Lung (tissue), 12 donors: ENCODE results near the gene SHPK. TPM values are rescaled to one million over a fixed set of nuclear protein-coding genes. Genes with fewer than 3 reads are reported as not detected.

ENCODE experiments used
- ATAC-seq: fragments of 200-7000 bp; cut with Tn5 transposase; one replicate; pipeline ENCODE4 v1.9.1; 2020; ENCODE audit warnings: moderate number of reproducible peaks; ENCODE audit not compliant: insufficient read depth, low FRiP score
- DNase-seq, 3 donors: peaks; one replicate each; pipeline ENCODE4 v3.0.0-alpha.2; 2013 to 2017
- H3K27ac ChIP-seq, 2 donors: one replicate each; pipeline ENCODE4 v1.5.1; 2013; ENCODE audit warnings: mild to moderate bottlenecking in 2 of 2, moderate library complexity in 2 of 2, control low read depth in 1 of 2, inconsistent platforms in 1 of 2, low read depth in 1 of 2, low read length in 1 of 2
- H3K27me3 ChIP-seq, 3 donors: one replicate each; pipeline ENCODE4 v1.5.1; 2013; ENCODE audit warnings: low read length in 2 of 3; ENCODE audit not compliant: control insufficient read depth in 3 of 3, insufficient read depth in 3 of 3
- H3K36me3 ChIP-seq, 4 donors: one replicate each; pipeline ENCODE4 v1.5.1; 2013; ENCODE audit warnings: low read length in 4 of 4, mild to moderate bottlenecking in 1 of 4, moderate library complexity in 1 of 4; ENCODE audit not compliant: control insufficient read depth in 4 of 4, insufficient read depth in 4 of 4
- H3K4me1 ChIP-seq, 5 donors: one replicate each; pipeline ENCODE4 v1.5.1; 2013; ENCODE audit warnings: low read length in 5 of 5, mild to moderate bottlenecking in 2 of 5, moderate library complexity in 1 of 5; ENCODE audit not compliant: control insufficient read depth in 5 of 5, insufficient read depth in 5 of 5
- H3K4me3 ChIP-seq: one replicate; pipeline ENCODE4 v1.5.1; 2013; ENCODE audit warnings: mild to moderate bottlenecking, control low read depth, moderate library complexity
- H3K9ac ChIP-seq, 2 donors: one replicate each; pipeline ENCODE4 v1.5.1; 2013; ENCODE audit warnings: low read length in 2 of 2, control low read depth in 1 of 2; ENCODE audit not compliant: insufficient read depth in 1 of 2
- H3K9me3 ChIP-seq, 4 donors: one replicate each; pipeline ENCODE4 v1.5.1; 2013; ENCODE audit warnings: low read length in 3 of 4, mild to moderate bottlenecking in 1 of 4, moderate library complexity in 1 of 4; ENCODE audit not compliant: control insufficient read depth in 4 of 4, insufficient read depth in 3 of 4
- CTCF ChIP-seq: IDR thresholded peaks from 2 replicates; pipeline ENCODE4 v1.5.1; 2012; ENCODE audit warnings: mild to moderate bottlenecking; ENCODE audit errors: control extremely low read depth, extremely low read depth
- WGBS, 2 donors: extraction: QIAGEN DNeasy Blood & Tissue Kit; methylation state at CpG; one replicate each; pipeline ENCODE4 v1.1.7; 2013; 5-methylcytosine and 5-hydroxymethylcytosine counted together
- polyA plus RNA-seq, 2 donors: library from polyadenylated mRNA; stranded (reverse); fragments of 200-250 nt; gene quantifications; one replicate each; pipeline ENCODE4 v1.2.1, GENCODE V29; 2013
- total RNA-seq, 2 donors: library from RNA; depleted of rRNA in 1 of 2; stranded (reverse); fragments of >200 nt in 1 of 2; gene quantifications; one replicate each; pipeline ENCODE4 v1.2.1, GENCODE V29; 2014 to 2021
- donor health status: control.
- donor health status: control.
- donor health status: Bipolar disorder and iron deficiency.
- donor health status: healthy.
- donor health status: DM: yes; HTN: yes; CAD: no.

Gene SHPK
- total and polyA plus RNA-seq, 4 donors, result 4.9 to 16.8 (median 11.3) TPM

- Histone ChIP-seq H3K4me3 (no peak overlapping the region), H3K27me3 (no peaks in the 10 kb centered on the region), H3K9me3 (no peaks in the 10 kb centered on the region), H3K4me1 (no peaks in the 10 kb centered on the region), H3K36me3 (peaks cover 2 to 20% (median 12%) of the 10 kb centered on the region in 4 donors), H3K9ac (no peak overlapping the region), H3K27ac (no peak overlapping the region)
- 94 to 98% methylated on average over 7 of the region's 7 CpGs for WGBS, 2 donors
- DNase-seq, result no peak
- no peak for TF ChIP-seq CTCF
- ATAC-seq, result no peak
Observed at GRCh38 chr17:3574231-3574630, 61.8 kb downstream of the SHPK start.

GRCh38 chr17:3573246-3574100 is 62.6 kb downstream of the SHPK start:
- 94 to 95% methylated on average over 22 of the region's 22 CpGs for WGBS, 2 donors
- H3K27ac ChIP-seq, result no peak overlapping the region
- no peak for ATAC-seq
- no peak overlapping the region for H3K9ac ChIP-seq
- DNase-seq, result no peak
- peaks cover 2 to 20% (median 11%) of the 10 kb centered on the region in 4 donors for H3K36me3 ChIP-seq
- H3K4me3 ChIP-seq, result no peak overlapping the region
- TF ChIP-seq CTCF, result no peak
- H3K27me3 ChIP-seq, result no peaks in the 10 kb centered on the region
- H3K9me3 ChIP-seq, result no peaks in the 10 kb centered on the region
- no peaks in the 10 kb centered on the region for H3K4me1 ChIP-seq

- Histone ChIP-seq H3K27me3 (no peaks in the 10 kb centered on the region), H3K9ac (no peak overlapping the region), H3K4me3 (no peak overlapping the region), H3K36me3 (peaks cover 2 to 20% (median 9%) of the 10 kb centered on the region in 4 donors), H3K27ac (no peak overlapping the region), H3K4me1 (no peaks in the 10 kb centered on the region), H3K9me3 (no peaks in the 10 kb centered on the region)
- DNase-seq (no peak), ATAC-seq (no peak)
- WGBS, 2 donors, result 94 to 95% methylated on average over 7 of the region's 7 CpGs
- no peak for TF ChIP-seq CTCF
Observed at GRCh38 chr17:3572231-3572630, 63.8 kb downstream of the SHPK start.
